ENCODE measurements around the gene P2RY11.

DNA sequence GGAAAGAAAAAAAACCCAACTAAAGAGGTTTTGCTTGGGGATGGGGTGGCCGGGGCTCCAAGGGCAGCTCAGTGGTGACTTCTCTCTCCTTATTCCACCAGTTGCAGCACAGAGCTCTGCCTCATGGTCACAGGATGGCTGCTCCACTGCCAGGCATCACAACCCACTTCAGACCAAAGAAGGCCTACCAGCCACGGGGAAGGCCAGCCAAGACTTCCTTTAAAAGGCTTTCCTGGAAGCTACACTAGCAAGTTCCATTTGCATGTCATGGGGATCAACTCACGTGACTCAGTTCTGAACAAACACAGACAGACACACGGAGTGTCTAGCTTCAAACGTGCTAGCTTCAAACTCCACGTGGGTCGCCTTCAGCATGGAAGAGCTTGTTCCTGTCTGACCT lies 21.4 kb downstream of the P2RY11 start:
- TF ChIP-seq, protein P1, sequence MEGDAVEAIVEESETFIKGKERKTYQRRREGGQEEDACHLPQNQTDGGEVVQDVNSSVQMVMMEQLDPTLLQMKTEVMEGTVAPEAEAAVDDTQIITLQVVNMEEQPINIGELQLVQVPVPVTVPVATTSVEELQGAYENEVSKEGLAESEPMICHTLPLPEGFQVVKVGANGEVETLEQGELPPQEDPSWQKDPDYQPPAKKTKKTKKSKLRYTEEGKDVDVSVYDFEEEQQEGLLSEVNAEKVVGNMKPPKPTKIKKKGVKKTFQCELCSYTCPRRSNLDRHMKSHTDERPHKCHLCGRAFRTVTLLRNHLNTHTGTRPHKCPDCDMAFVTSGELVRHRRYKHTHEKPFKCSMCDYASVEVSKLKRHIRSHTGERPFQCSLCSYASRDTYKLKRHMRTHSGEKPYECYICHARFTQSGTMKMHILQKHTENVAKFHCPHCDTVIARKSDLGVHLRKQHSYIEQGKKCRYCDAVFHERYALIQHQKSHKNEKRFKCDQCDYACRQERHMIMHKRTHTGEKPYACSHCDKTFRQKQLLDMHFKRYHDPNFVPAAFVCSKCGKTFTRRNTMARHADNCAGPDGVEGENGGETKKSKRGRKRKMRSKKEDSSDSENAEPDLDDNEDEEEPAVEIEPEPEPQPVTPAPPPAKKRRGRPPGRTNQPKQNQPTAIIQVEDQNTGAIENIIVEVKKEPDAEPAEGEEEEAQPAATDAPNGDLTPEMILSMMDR (IDR thresholded peaks at IDR 0.05), result no peak
- TF ChIP-seq POLR2A (IDR thresholded peaks at IDR 0.05), result no peak

Measured in body of pancreas (tissue), 4 donors.